Thoracic aorta (tissue), 2 donors: Measurements from ENCODE around the gene FOXP1. TPM values are rescaled to one million over a fixed set of nuclear protein-coding genes. Genes with fewer than 3 reads are reported as not detected.

Experiments used
- ATAC-seq: fragments of 150-250 bp; one replicate; pipeline ENCODE4 v1.8.0; 2017; ENCODE audit warnings: low read depth; ENCODE audit not compliant: insufficient number of reproducible peaks, low FRiP score
- DNase-seq: peaks from one replicate; pipeline ENCODE4 v3.0.0-alpha.2; 2020; ENCODE audit warnings: low spot score
- H3K27ac ChIP-seq, 2 donors: fragments of 200-600 bp; sonication (generic); 1 replicate in 1 of 2; 2 replicates in 1 of 2; pipeline ENCODE4 v1.5.1; 2016; ENCODE audit warnings: mild to moderate bottlenecking in 2 of 2, moderate library complexity in 2 of 2
- H3K27me3 ChIP-seq: fragments of 200-600 bp; sonication (generic); replicated peaks from 2 replicates; pipeline ENCODE4 v1.6.0; 2016; ENCODE audit warnings: mild to moderate bottlenecking; ENCODE audit not compliant: insufficient read depth
- H3K36me3 ChIP-seq: fragments of 200-600 bp; sonication (generic); one replicate; pipeline ENCODE4 v1.5.1; 2016
- H3K4me1 ChIP-seq, 2 donors: fragments of 200-600 bp; sonication (generic); 1 replicate in 1 of 2; 2 replicates in 1 of 2; pipeline versions ENCODE4 v1.5.1 to v1.6.0; 2016; ENCODE audit warnings: low read depth in 2 of 2, mild to moderate bottlenecking in 1 of 2; ENCODE audit not compliant: control insufficient read depth in 1 of 2
- H3K4me3 ChIP-seq: fragments of 200-600 bp; sonication (generic); 2 replicates; pipeline ENCODE4 v1.5.1; 2016; ENCODE audit warnings: mild to moderate bottlenecking
- H3K9me3 ChIP-seq: fragments of 200-600 bp; sonication (generic); 2 replicates; pipeline ENCODE4 v1.5.1; 2016
- total RNA-seq, 2 donors: library from RNA; depleted of rRNA; stranded (reverse); fragments of >200 nt; gene quantifications; one replicate each; pipeline versions ENCODE4 v1.1.0 to v1.2.3, GENCODE V29; 2016
- TF ChIP-seq, protein P1 (sequence below): fragments of 200-600 bp; sonication (generic); IDR thresholded peaks from one replicate; pipeline ENCODE4 v1.5.1; 2019; ENCODE audit warnings: antibody characterized with exemption

FOXP1 gene
- total RNA-seq, 2 donors from 2014 or later = 176 to 255 TPM

DNA sequence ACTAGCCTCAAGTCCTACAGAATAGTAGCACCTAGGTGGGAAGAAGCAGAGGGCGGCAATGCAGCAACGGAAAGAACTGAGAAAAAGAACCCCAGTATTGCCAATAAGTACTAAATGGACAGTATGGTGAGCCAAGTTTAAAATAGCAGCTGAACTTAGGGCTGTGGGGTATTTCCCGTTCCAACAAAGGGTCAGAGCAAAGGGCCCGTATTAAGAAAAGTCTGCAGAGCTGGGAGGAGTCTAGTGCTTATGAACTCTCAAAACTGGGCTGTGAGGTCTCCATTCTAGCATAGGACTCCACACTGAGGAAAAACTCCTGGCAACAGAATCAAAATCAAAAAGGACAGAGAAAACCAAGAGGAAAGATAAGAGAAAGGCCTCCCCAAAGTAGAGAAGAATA lies 250.7 kb downstream of the FOXP1 start:
- Histone ChIP-seq H3K4me3 (no peak overlapping the region), H3K27ac (no peak overlapping the region), H3K9me3 (no peaks in the 10 kb centered on the region), H3K4me1 (peaks cover 9 to 13% of the 10 kb centered on the region in 2 donors), H3K27me3 (no peaks in the 10 kb centered on the region), H3K36me3 (no peaks in the 10 kb centered on the region)
- TF ChIP-seq, protein P1, sequence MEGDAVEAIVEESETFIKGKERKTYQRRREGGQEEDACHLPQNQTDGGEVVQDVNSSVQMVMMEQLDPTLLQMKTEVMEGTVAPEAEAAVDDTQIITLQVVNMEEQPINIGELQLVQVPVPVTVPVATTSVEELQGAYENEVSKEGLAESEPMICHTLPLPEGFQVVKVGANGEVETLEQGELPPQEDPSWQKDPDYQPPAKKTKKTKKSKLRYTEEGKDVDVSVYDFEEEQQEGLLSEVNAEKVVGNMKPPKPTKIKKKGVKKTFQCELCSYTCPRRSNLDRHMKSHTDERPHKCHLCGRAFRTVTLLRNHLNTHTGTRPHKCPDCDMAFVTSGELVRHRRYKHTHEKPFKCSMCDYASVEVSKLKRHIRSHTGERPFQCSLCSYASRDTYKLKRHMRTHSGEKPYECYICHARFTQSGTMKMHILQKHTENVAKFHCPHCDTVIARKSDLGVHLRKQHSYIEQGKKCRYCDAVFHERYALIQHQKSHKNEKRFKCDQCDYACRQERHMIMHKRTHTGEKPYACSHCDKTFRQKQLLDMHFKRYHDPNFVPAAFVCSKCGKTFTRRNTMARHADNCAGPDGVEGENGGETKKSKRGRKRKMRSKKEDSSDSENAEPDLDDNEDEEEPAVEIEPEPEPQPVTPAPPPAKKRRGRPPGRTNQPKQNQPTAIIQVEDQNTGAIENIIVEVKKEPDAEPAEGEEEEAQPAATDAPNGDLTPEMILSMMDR = no peak
- DNase-seq (no peak), ATAC-seq (no peak)

DNA sequence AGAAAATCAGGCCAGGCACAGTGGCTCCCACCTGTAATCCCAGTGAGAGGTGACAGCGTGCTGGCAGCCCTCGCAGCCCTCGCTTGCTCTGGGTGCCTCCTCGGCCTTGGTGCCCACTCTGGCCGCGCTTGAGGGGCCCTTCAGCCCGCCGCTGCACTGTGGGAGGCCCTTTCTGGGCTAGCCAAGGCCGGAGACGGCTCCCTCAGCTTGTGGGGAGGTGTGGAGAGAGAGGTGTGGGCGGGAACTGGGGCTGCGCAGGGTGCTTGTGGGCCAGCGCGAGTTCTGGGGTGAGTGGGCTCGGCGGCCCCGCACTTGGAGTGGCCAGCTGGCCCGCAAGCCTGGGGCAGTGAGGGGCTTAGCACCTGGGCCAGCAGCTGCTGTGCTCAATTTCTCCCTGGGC lies 252.6 kb downstream of the FOXP1 start:
- H3K4me3 ChIP-seq = no peak overlapping the region
- no peaks in the 10 kb centered on the region for H3K36me3 ChIP-seq
- no peak for ATAC-seq
- no peak overlapping the region for H3K27ac ChIP-seq
- H3K27me3 ChIP-seq = no peaks in the 10 kb centered on the region
- DNase-seq = no peak
- peaks cover 9 to 13% of the 10 kb centered on the region in 2 donors for H3K4me1 ChIP-seq
- H3K9me3 ChIP-seq = no peaks in the 10 kb centered on the region
- TF ChIP-seq, protein P1 = no peak

DNA sequence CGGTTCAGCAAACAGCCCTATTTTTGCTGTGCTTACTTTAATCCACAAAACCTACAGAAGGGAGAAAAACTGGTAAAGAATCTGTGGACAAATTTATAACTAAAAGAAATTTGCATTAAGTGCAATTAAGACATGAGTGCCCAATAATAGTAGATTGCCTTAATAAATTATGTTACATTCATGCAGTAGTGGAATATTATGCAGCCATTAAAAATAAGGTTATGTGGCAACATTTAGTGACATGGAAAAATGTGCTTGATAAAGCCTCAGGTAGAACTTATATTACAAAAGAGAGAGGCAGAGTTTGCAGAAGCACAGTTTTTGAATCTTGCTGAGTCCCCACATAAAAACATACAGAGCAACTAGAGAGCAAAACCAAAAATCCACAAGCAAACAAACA lies 253.0 kb downstream of the FOXP1 start:
- TF ChIP-seq, protein P1 = no peak
- Histone ChIP-seq H3K36me3 (no peaks in the 10 kb centered on the region), H3K27ac (no peak overlapping the region), H3K9me3 (no peaks in the 10 kb centered on the region), H3K27me3 (no peaks in the 10 kb centered on the region), H3K4me1 (peaks cover 9 to 13% of the 10 kb centered on the region in 2 donors), H3K4me3 (no peak overlapping the region)
- ATAC-seq (no peak), DNase-seq (no peak)

DNA sequence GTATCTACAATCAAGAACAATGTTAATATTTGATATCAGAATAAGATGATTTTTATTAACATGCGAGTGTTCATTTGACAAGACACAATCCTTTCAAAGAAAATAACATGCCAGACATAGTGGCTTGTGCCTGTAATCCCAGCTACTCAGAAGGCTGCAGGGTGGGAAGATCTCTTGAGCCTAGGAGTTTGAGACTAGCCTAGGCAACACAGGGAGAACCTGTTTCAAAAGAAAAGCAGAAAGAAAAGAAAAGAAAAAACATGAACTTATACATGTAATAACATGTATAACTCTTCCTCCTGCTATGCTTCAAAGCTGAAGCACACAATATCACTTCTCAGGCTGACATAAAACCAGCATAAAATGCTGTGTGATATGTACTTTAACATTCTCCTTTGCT lies 253.7 kb downstream of the FOXP1 start:
- Histone ChIP-seq H3K4me3 (no peak overlapping the region), H3K27me3 (no peaks in the 10 kb centered on the region)
- ATAC-seq = no peak

DNA sequence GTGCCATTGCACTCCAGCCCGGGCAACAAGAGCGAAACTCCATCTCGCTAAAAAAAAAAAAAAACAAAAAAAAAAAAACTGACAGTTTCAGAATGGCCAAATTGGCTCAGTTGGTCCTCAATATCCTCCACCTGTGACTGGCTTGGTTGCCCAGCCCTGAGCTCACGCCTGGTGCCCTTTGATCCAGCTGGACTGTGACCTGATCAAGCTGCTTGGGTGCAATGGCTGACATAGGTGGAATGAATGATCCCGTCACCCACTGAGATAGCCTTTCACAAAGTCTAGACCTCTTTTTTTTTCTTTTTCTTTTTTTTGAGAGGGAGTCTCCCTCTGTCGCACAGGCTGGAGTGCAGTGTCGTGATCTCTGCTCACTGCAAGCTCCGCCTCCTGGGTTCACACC lies 254.6 kb downstream of the FOXP1 start:
- Histone ChIP-seq H3K36me3 (no peaks in the 10 kb centered on the region), H3K4me3 (no peak overlapping the region), H3K27ac (no peak overlapping the region), H3K9me3 (no peaks in the 10 kb centered on the region), H3K27me3 (no peaks in the 10 kb centered on the region), H3K4me1 (peaks cover 9 to 13% of the 10 kb centered on the region in 2 donors)
- TF ChIP-seq, protein P1 = no peak
- ATAC-seq (no peak), DNase-seq (no peak)

More for the DNA sequence above, 253.7 kb downstream of the FOXP1 start:
- no peak for DNase-seq
- Histone ChIP-seq H3K9me3 (no peaks in the 10 kb centered on the region), H3K4me1 (peaks cover 9 to 13% of the 10 kb centered on the region in 2 donors), H3K27ac (no peak overlapping the region), H3K36me3 (no peaks in the 10 kb centered on the region)
- TF ChIP-seq, protein P1 = no peak
